ENCODE results near the gene KCNMA1. TPM values are rescaled to one million over a fixed set of nuclear protein-coding genes. Genes with fewer than 3 reads are reported as not detected.

KCNMA1 gene
- total and polyA plus RNA-seq, 8 donors, result 2.8 to 21.1 (median 4.3) TPM

- Histone ChIP-seq H3K27ac (no peak overlapping the region), H3K27me3 (peaks cover 0 to 11% of the 10 kb centered on the region in 2 donors), H3K4me1 (peaks cover 0 to 35% of the 10 kb centered on the region in 2 donors), H3K9me3 (no peaks in the 10 kb centered on the region), H3K4me3 (no peak overlapping the region), H3K36me3 (no peaks in the 10 kb centered on the region)
- ATAC-seq (no peak), DNase-seq (no peak)
- TF ChIP-seq CTCF (IDR thresholded peaks at IDR 0.05), result no peak
- intact Hi-C loops (cut with DNase I), result no loop called here
Observed at GRCh38 chr10:77619964-77620703, 17.5 kb downstream of the KCNMA1 start.

GRCh38 chr10:77618117-77618516 lies 19.5 kb downstream of the KCNMA1 start:
- no peak for TF ChIP-seq CTCF (IDR thresholded peaks at IDR 0.05)
- H3K27me3 ChIP-seq, result peaks cover 0 to 11% of the 10 kb centered on the region in 2 donors
- intact Hi-C loops (cut with DNase I), result no loop called here
- peaks cover 0 to 30% of the 10 kb centered on the region in 2 donors for H3K4me1 ChIP-seq
- H3K9me3 ChIP-seq, result no peaks in the 10 kb centered on the region
- DNase-seq, result no peak
- H3K27ac ChIP-seq, result no peak overlapping the region
- H3K36me3 ChIP-seq, result no peaks in the 10 kb centered on the region
- no peak for ATAC-seq
- no peak overlapping the region for H3K4me3 ChIP-seq

DNA sequence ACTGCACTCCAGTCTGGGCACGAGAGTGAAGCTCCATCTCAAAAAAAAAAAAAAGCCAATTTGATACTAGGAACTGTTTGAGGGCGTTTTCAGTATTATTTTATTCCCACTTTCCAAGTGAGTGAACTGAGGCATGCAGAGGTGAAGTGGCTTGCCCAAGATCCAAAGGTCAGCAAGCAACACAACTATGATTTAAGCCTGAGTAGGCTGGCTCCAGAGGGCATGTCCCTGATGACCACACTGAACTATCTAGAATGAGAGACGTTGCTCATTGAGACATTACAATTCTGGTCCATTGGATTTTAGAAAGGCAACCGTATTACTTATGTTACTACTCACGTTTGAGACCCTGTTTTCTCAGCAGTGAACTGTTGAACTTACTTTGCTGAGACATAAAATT lies 20.8 kb downstream of the KCNMA1 start:
- no peak for TF ChIP-seq CTCF (IDR thresholded peaks at IDR 0.05)
- no peaks in the 10 kb centered on the region for H3K36me3 ChIP-seq
- intact Hi-C loops (cut with DNase I), result no loop called here
- DNase-seq (no peak), ATAC-seq (no peak)
- H3K27ac ChIP-seq, result no peak overlapping the region
- no peak overlapping the region for H3K4me3 ChIP-seq
- peaks cover 0 to 17% of the 10 kb centered on the region in 2 donors for H3K4me1 ChIP-seq
- peaks cover 0 to 18% of the 10 kb centered on the region in 2 donors for H3K27me3 ChIP-seq
- H3K9me3 ChIP-seq, result no peaks in the 10 kb centered on the region

GRCh38 chr10:77614778-77615625 lies 22.6 kb downstream of the KCNMA1 start:
- H3K9me3 ChIP-seq, result no peaks in the 10 kb centered on the region
- intact Hi-C loops (cut with DNase I), result no loop called here
- no peak overlapping the region for H3K27ac ChIP-seq

More at GRCh38 chr10:77614778-77615625, 22.6 kb downstream of the KCNMA1 start:
- no peak for TF ChIP-seq CTCF (IDR thresholded peaks at IDR 0.05)
- H3K4me1 ChIP-seq, result peaks cover 0 to 4% of the 10 kb centered on the region in 2 donors
- DNase-seq (no peak), ATAC-seq (no peak)
- no peaks in the 10 kb centered on the region for H3K36me3 ChIP-seq
- peaks cover 0 to 21% of the 10 kb centered on the region in 2 donors for H3K27me3 ChIP-seq
- H3K4me3 ChIP-seq, result no peak overlapping the region

Data from left lung (tissue), 10 donors.